GF-D8 (cell line): ENCODE results near the gene GLTPD2.
A peak's percentile ranks its signal among the peaks of the same experiment; 100 is the strongest.
"Not testable (repeated sequence)": the region's sequence is repeated elsewhere in the genome, so short reads cannot be mapped to it uniquely, and the experiment has no call there.

Experiments
- DNase-seq: peaks from one replicate; lab custom pipeline; 2025; lab: John Stamatoyannopoulos, UW

Gene GLTPD2

GRCh38 chr17:4808378-4808767, 19.6 kb downstream of the GLTPD2 start:
- no peak for DNase-seq

- no peak for DNase-seq
Measured at GRCh38 chr17:4810696-4811290, 22.0 kb downstream of the GLTPD2 start.

GRCh38 chr17:4811471-4811870, 22.7 kb downstream of the GLTPD2 start:
- DNase-seq: no peak

- no peak for DNase-seq
Measured at GRCh38 chr17:4812690-4813089, 23.9 kb downstream of the GLTPD2 start.

GRCh38 chr17:4815043-4815675, 26.4 kb downstream of the GLTPD2 start:
- no peak for DNase-seq

- no peak for DNase-seq
Measured at GRCh38 chr17:4816826-4817225, 28.1 kb downstream of the GLTPD2 start.

- DNase-seq: no peak
Measured at GRCh38 chr17:4818276-4818675, 29.5 kb downstream of the GLTPD2 start.

GRCh38 chr17:4822835-4823234, 34.1 kb downstream of the GLTPD2 start:
- no peak for DNase-seq

- DNase-seq: no peak
Measured at GRCh38 chr17:4823373-4824089, 34.8 kb downstream of the GLTPD2 start.

GRCh38 chr17:4827399-4827798, 38.6 kb downstream of the GLTPD2 start:
- no peak for DNase-seq

- DNase-seq: not testable (repeated sequence)
Measured at GRCh38 chr17:4832829-4833177, 44.0 kb downstream of the GLTPD2 start.

- peak; percentile 35 for DNase-seq
Measured at GRCh38 chr17:4833178-4833940, 44.6 kb downstream of the GLTPD2 start, which contains the start of gene MINK1. Gene MINK1, plus strand, starts transcription at chr17:4833340. Its CDS starts 244 bp downstream, at chr17:4833584.

- no peak for DNase-seq
Measured at GRCh38 chr17:4833941-4834680, 45.3 kb downstream of the GLTPD2 start.

GRCh38 chr17:4834681-4835020, 45.9 kb downstream of the GLTPD2 start:
- no peak for DNase-seq

GRCh38 chr17:4836221-4836620, 47.5 kb downstream of the GLTPD2 start:
- no peak for DNase-seq

GRCh38 chr17:4837471-4838308, 48.9 kb downstream of the GLTPD2 start:
- no peak for DNase-seq

- DNase-seq: no peak
Measured at GRCh38 chr17:4838309-4838785, 49.6 kb downstream of the GLTPD2 start.

- no peak for DNase-seq
Measured at GRCh38 chr17:4839221-4839620, 50.5 kb downstream of the GLTPD2 start.
